A549 (cell line): ENCODE results near the gene SLC38A7.

ENCODE experiments used
- CBX8 ChIP-seq: fragments of 200-600 bp; sonication (generic); IDR thresholded peaks from 2 replicates; pipeline ENCODE4 v1.6.1; 2016
- ESRRA ChIP-seq: fragments of 150-350 bp; IDR thresholded peaks from 2 replicates; pipeline ENCODE4 v1.6.1; 2014; ENCODE audit warnings: mild to moderate bottlenecking, low read length, borderline replicate concordance
- JUN ChIP-seq, 2 experiments: fragments of >200 bp; sonication (Bioruptor Twin); formaldehyde crosslinking; IDR thresholded peaks; 2 replicates in 1 of 2; 3 replicates in 1 of 2; pipeline ENCODE4 v1.6.1; 2016 to 2017
- ZFP36 ChIP-seq: fragments of 450-650 bp; IDR thresholded peaks from 2 replicates; pipeline ENCODE4 v1.6.1; 2014; ENCODE audit warnings: borderline replicate concordance; ENCODE audit not compliant: partially characterized antibody
- ZNF302 ChIP-seq: fragments of 250-450 bp; sonication (Bioruptor Pico); IDR thresholded peaks from 2 replicates; pipeline ENCODE4 v1.9.0; 2021; ENCODE audit warnings: inconsistent platforms, mild to moderate bottlenecking, moderate library complexity
- TF ChIP-seq, protein P1 (sequence below): fragments of 450-650 bp; IDR thresholded peaks from 2 replicates; pipeline ENCODE4 v1.6.1; 2014; ENCODE audit warnings: antibody characterized with exemption
- TF ChIP-seq, protein P2 (sequence below): fragments of >200 bp; sonication (Bioruptor Twin); formaldehyde crosslinking; IDR thresholded peaks from 3 replicates; pipeline ENCODE4 v1.5.1; 2016

DNA sequence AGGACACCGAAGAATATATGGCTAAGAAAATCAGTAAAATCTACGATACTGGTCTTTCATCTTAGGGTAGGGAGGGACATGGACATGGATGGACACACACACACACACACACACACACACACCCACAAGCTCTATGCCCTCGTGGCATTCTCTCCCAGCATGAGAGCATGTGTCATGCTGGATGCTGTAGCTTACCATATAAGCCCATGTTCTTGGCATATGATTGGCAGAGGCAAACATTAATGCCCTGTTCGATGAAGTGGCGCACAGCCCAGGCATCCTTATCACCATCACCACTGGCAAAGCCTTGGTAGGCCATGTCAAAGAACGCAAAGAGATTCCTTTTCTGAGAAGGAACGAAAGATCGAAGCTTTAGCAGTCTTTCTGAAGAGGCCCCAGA lies 31.9 kb upstream of the SLC38A7 start:
- no peak for TF ChIP-seq CBX8
- TF ChIP-seq ESRRA: no peak
- TF ChIP-seq, protein P1, sequence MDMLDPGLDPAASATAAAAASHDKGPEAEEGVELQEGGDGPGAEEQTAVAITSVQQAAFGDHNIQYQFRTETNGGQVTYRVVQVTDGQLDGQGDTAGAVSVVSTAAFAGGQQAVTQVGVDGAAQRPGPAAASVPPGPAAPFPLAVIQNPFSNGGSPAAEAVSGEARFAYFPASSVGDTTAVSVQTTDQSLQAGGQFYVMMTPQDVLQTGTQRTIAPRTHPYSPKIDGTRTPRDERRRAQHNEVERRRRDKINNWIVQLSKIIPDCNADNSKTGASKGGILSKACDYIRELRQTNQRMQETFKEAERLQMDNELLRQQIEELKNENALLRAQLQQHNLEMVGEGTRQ: no peak
- TF ChIP-seq ZNF302: no peak
- TF ChIP-seq, protein P2, sequence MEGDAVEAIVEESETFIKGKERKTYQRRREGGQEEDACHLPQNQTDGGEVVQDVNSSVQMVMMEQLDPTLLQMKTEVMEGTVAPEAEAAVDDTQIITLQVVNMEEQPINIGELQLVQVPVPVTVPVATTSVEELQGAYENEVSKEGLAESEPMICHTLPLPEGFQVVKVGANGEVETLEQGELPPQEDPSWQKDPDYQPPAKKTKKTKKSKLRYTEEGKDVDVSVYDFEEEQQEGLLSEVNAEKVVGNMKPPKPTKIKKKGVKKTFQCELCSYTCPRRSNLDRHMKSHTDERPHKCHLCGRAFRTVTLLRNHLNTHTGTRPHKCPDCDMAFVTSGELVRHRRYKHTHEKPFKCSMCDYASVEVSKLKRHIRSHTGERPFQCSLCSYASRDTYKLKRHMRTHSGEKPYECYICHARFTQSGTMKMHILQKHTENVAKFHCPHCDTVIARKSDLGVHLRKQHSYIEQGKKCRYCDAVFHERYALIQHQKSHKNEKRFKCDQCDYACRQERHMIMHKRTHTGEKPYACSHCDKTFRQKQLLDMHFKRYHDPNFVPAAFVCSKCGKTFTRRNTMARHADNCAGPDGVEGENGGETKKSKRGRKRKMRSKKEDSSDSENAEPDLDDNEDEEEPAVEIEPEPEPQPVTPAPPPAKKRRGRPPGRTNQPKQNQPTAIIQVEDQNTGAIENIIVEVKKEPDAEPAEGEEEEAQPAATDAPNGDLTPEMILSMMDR: no peak
- TF ChIP-seq JUN (IDR thresholded peaks at IDR 0.05): no peak
- no peak for TF ChIP-seq ZFP36
